Measurements from ENCODE around the gene RGS10.

GRCh38 chr10:119454990-119455389 is 87.5 kb downstream of the RGS10 start:
- TF ChIP-seq SUZ12 (IDR thresholded peaks at IDR 0.05; ENCODE audit: extremely low read depth, insufficient read depth, insufficient read length): no peak
- no peak for TF ChIP-seq ZNF274 (IDR thresholded peaks at IDR 0.05; ENCODE audit: low read depth, low read length)
- TF ChIP-seq YY1 (IDR thresholded peaks at IDR 0.05; ENCODE audit: insufficient read depth, insufficient read length): no peak
